MM.1S (cell line): ENCODE results near the gene PRDM12.

Source experiments
- DNase-seq: peaks from one replicate; pipeline ENCODE4 v3.0.0-alpha.2; 2015
- H2AFZ ChIP-seq: fragments of 300-600 bp; sonication (generic); 2 replicates; pipeline ENCODE4 v1.6.0; 2016; ENCODE audit warnings: antibody characterized with exemption, low read length
- H3F3A ChIP-seq: fragments of 300-600 bp; sonication (generic); 2 replicates; pipeline ENCODE4 v1.6.1; 2016; ENCODE audit warnings: mild to moderate bottlenecking, antibody characterized with exemption, low read length, moderate library complexity, mixed read lengths; ENCODE audit not compliant: insufficient read depth
- H3K27ac ChIP-seq: fragments of 300-600 bp; sonication (generic); 2 replicates; pipeline ENCODE4 v1.5.1; 2016; ENCODE audit warnings: mild to moderate bottlenecking, low read length
- H3K27me3 ChIP-seq: fragments of 300-600 bp; sonication (generic); replicated peaks from 2 replicates; pipeline ENCODE4 v1.6.0; 2016; ENCODE audit warnings: low read length; ENCODE audit not compliant: insufficient read depth
- H3K36me3 ChIP-seq: fragments of 300-600 bp; sonication (generic); replicated peaks from 2 replicates; pipeline ENCODE4 v1.6.1; 2016; ENCODE audit warnings: mild to moderate bottlenecking, low read length, mixed read lengths; ENCODE audit not compliant: insufficient read depth
- H3K4me1 ChIP-seq: fragments of 300-600 bp; sonication (generic); 2 replicates; pipeline ENCODE4 v1.6.1; 2016; ENCODE audit warnings: low read length, mixed read lengths
- H3K4me2 ChIP-seq: fragments of 300-600 bp; sonication (generic); 2 replicates; pipeline ENCODE4 v1.6.0; 2016; ENCODE audit warnings: low read depth, low read length
- H3K4me3 ChIP-seq: fragments of 300-600 bp; sonication (generic); 2 replicates; pipeline ENCODE4 v1.5.1; 2016; ENCODE audit warnings: low read length, mixed read lengths
- H3K79me2 ChIP-seq: fragments of 300-600 bp; sonication (generic); 2 replicates; pipeline ENCODE4 v1.6.1; 2016; ENCODE audit warnings: mixed run types, low read length, mixed read lengths
- H3K9ac ChIP-seq: fragments of 300-600 bp; sonication (generic); 2 replicates; pipeline ENCODE4 v1.6.1; 2016; ENCODE audit warnings: low read length, mixed read lengths
- H3K9me2 ChIP-seq: fragments of 300-600 bp; sonication (generic); replicated peaks from 2 replicates; pipeline ENCODE4 v1.6.1; 2016; ENCODE audit warnings: mild to moderate bottlenecking, low read length, mixed read lengths; ENCODE audit not compliant: insufficient read depth
- H3K9me3 ChIP-seq: fragments of 300-600 bp; sonication (generic); replicated peaks from 2 replicates; pipeline ENCODE4 v1.6.1; 2016; ENCODE audit warnings: mild to moderate bottlenecking, low read length, mixed read lengths; ENCODE audit not compliant: insufficient read depth
- H4K20me1 ChIP-seq: fragments of 300-600 bp; sonication (generic); 2 replicates; pipeline ENCODE4 v1.6.1; 2016; ENCODE audit warnings: mild to moderate bottlenecking, low read length, moderate library complexity, mixed read lengths; ENCODE audit not compliant: insufficient read depth
- CTCF ChIP-seq: fragments of 300-600 bp; sonication (generic); IDR thresholded peaks from 2 replicates; pipeline ENCODE4 v1.5.1; 2016; ENCODE audit warnings: antibody characterized with exemption, low read length, mixed read lengths
- EZH2 ChIP-seq: fragments of 300-600 bp; sonication (generic); optimal IDR thresholded peaks from 2 replicates; pipeline ENCODE3; 2017; ENCODE audit warnings: low read depth, mild to moderate bottlenecking, antibody characterized with exemption, low read length, mixed read lengths
- EZH2phosphoT487 ChIP-seq: fragments of 300-600 bp; sonication (generic); IDR thresholded peaks from 2 replicates; pipeline ENCODE4 v1.6.1; 2018; ENCODE audit warnings: antibody characterized with exemption, low read length

Gene PRDM12

GRCh38 chr9:130669965-130670364 lies 5.6 kb downstream of the PRDM12 start:
- no peak overlapping the region for H3K4me2 ChIP-seq
- no peaks in the 10 kb centered on the region for H3F3A ChIP-seq
- no peak overlapping the region for H3K9ac ChIP-seq
- H3K79me2 ChIP-seq, result no peaks in the 10 kb centered on the region
- no peak overlapping the region for H3K4me3 ChIP-seq
- no peaks in the 10 kb centered on the region for H4K20me1 ChIP-seq
- no peaks in the 10 kb centered on the region for H3K9me2 ChIP-seq
- no peak overlapping the region for H2AFZ ChIP-seq
- peaks cover 48% of the 10 kb centered on the region for H3K27me3 ChIP-seq
- H3K4me1 ChIP-seq, result no peaks in the 10 kb centered on the region
- no peaks in the 10 kb centered on the region for H3K36me3 ChIP-seq
- DNase-seq, result no peak
- TF ChIP-seq EZH2phosphoT487 (no peak), EZH2 (no peak), CTCF (no peak)
- H3K27ac ChIP-seq, result no peak overlapping the region
- H3K9me3 ChIP-seq, result no peaks in the 10 kb centered on the region

GRCh38 chr9:130670644-130671043 lies 6.2 kb downstream of the PRDM12 start:
- Histone ChIP-seq H3K27ac (no peak overlapping the region), H3F3A (no peaks in the 10 kb centered on the region), H3K4me2 (no peak overlapping the region), H2AFZ (no peak overlapping the region), H3K27me3 (peaks cover 48% of the 10 kb centered on the region), H3K79me2 (no peaks in the 10 kb centered on the region), H3K9me3 (no peaks in the 10 kb centered on the region), H3K4me3 (no peak overlapping the region), H4K20me1 (no peaks in the 10 kb centered on the region), H3K9ac (no peak overlapping the region), H3K4me1 (no peaks in the 10 kb centered on the region), H3K36me3 (no peaks in the 10 kb centered on the region), H3K9me2 (no peaks in the 10 kb centered on the region)
- no peak for DNase-seq
- no peak for TF ChIP-seq EZH2phosphoT487
- TF ChIP-seq CTCF, result no peak
- TF ChIP-seq EZH2, result no peak

- Histone ChIP-seq H2AFZ (no peak overlapping the region), H3K9me2 (no peaks in the 10 kb centered on the region), H3K36me3 (no peaks in the 10 kb centered on the region), H3F3A (no peaks in the 10 kb centered on the region), H3K4me2 (no peak overlapping the region), H3K9me3 (no peaks in the 10 kb centered on the region), H3K27me3 (peaks cover 45% of the 10 kb centered on the region), H4K20me1 (no peaks in the 10 kb centered on the region), H3K4me1 (no peaks in the 10 kb centered on the region), H3K9ac (no peak overlapping the region), H3K79me2 (no peaks in the 10 kb centered on the region), H3K27ac (no peak overlapping the region), H3K4me3 (no peak overlapping the region)
- TF ChIP-seq CTCF, result no peak
- TF ChIP-seq EZH2, result no peak
- TF ChIP-seq EZH2phosphoT487, result no peak
- DNase-seq, result no peak
These were observed 8.1 kb downstream of the PRDM12 start for GRCh38 chr9:130672466-130672865.
